SK-N-SH (cell line): Measurements from ENCODE around the gene ULK3. TPM values are rescaled to one million over a fixed set of nuclear protein-coding genes. Genes with fewer than 3 reads are reported as not detected.

Experiments used
- CTCF ChIA-PET: fragments of 300-600, 350-600 bp; formaldehyde crosslinking; extraction: SDS; loops from one replicate; lab custom pipeline; 2021; lab: Yijun Ruan, JAX
- POLR2A ChIA-PET: fragments of 350-600 bp; sonication (Branson Sonifier 250); formaldehyde crosslinking; extraction: SDS; loops from one replicate; lab custom pipeline; 2020; ENCODE audit warnings: antibody characterized with exemption, inconsistent platforms; lab: Yijun Ruan, JAX
- DNase-seq: peaks from one replicate; pipeline ENCODE4 v3.0.0; 2012
- H2AFZ ChIP-seq: fragments of 200-600 bp; sonication (generic); 2 replicates; pipeline ENCODE4 v1.8.1; 2016; ENCODE audit warnings: antibody characterized with exemption, mild to moderate bottlenecking, low read depth
- H3F3A ChIP-seq: fragments of 200-600 bp; sonication (generic); replicated peaks from 2 replicates; pipeline ENCODE3; 2016; ENCODE audit warnings: antibody characterized with exemption, mild to moderate bottlenecking; ENCODE audit not compliant: insufficient read depth
- H3K27ac ChIP-seq, 2 experiments: fragments of 200-500 bp in 1 of 2; fragments of 200-600 bp in 1 of 2; sonication (Bioruptor generic) in 1 of 2; sonication (generic), shearing (Covaris generic) in 1 of 2; 2 replicates each; pipeline versions ENCODE4 v1.5.1 to v1.6.1; 2014 to 2016; ENCODE audit warnings: low read depth in 2 of 2, inconsistent platforms in 1 of 2, low read length in 1 of 2, mild to moderate bottlenecking in 1 of 2, mixed read lengths in 1 of 2
- H3K27me3 ChIP-seq: fragments of 200-600 bp; sonication (generic), shearing (Covaris generic); 2 replicates; pipeline ENCODE4 v1.6.1; 2016; ENCODE audit warnings: mixed run types; ENCODE audit not compliant: insufficient read depth
- H3K36me3 ChIP-seq, 2 experiments: fragments of 200-500 bp in 1 of 2; fragments of 200-600 bp in 1 of 2; sonication (Bioruptor generic) in 1 of 2; sonication (generic) in 1 of 2; replicated peaks in 1 of 2; 2 replicates each; pipeline versions ENCODE3 to v1.5.1; 2014 to 2016; ENCODE audit warnings: low read length in 1 of 2, mild to moderate bottlenecking in 1 of 2; ENCODE audit not compliant: insufficient read depth in 2 of 2, control insufficient read depth in 1 of 2
- H3K4me1 ChIP-seq, 2 experiments: fragments of 200-500 bp in 1 of 2; fragments of 200-600 bp in 1 of 2; sonication (Bioruptor generic) in 1 of 2; sonication (generic), shearing (Covaris generic) in 1 of 2; 2 replicates each; pipeline versions ENCODE4 v1.5.1 to v1.6.1; 2014 to 2016; ENCODE audit warnings: low read depth in 1 of 2, low read length in 1 of 2, mixed run types in 1 of 2; ENCODE audit not compliant: insufficient read depth in 2 of 2, control insufficient read depth in 1 of 2
- H3K4me2 ChIP-seq: fragments of 200-600 bp; sonication (generic), shearing (Covaris generic); 2 replicates; pipeline ENCODE4 v1.6.1; 2017; ENCODE audit warnings: mixed run types
- H3K4me3 ChIP-seq, 2 experiments: fragments of 200-500 bp in 1 of 2; fragments of 200-600 bp in 1 of 2; sonication (Bioruptor generic) in 1 of 2; sonication (generic), shearing (Covaris generic) in 1 of 2; 2 replicates each; pipeline versions ENCODE4 v1.5.1 to v1.8.1; 2014 to 2016; ENCODE audit warnings: low read depth in 2 of 2, inconsistent platforms in 1 of 2, low read length in 1 of 2, mild to moderate bottlenecking in 1 of 2, mixed read lengths in 1 of 2, moderate library complexity in 1 of 2
- H3K79me2 ChIP-seq: fragments of 200-600 bp; sonication (generic); 2 replicates; pipeline ENCODE4 v1.8.1; 2017; ENCODE audit warnings: mild to moderate bottlenecking; ENCODE audit not compliant: insufficient read depth
- H3K9ac ChIP-seq: fragments of 200-600 bp; sonication (generic); 2 replicates; pipeline ENCODE4 v1.6.1; 2017; ENCODE audit warnings: mixed run types
- H3K9me2 ChIP-seq: fragments of 200-600 bp; sonication (generic); 2 replicates; pipeline ENCODE4 v1.6.1; 2017; ENCODE audit warnings: mixed run types
- H3K9me3 ChIP-seq: fragments of 200-600 bp; sonication (generic); 2 replicates; pipeline ENCODE4 v1.6.1; 2017; ENCODE audit warnings: mixed run types, mild to moderate bottlenecking, moderate library complexity
- H4K20me1 ChIP-seq: fragments of 200-600 bp; sonication (generic); 2 replicates; pipeline ENCODE4 v1.6.1; 2017; ENCODE audit warnings: mild to moderate bottlenecking, mixed run types; ENCODE audit not compliant: insufficient read depth
- CTCF ChIP-seq: fragments of 200-600 bp; sonication (generic); IDR thresholded peaks from 2 replicates; pipeline ENCODE4 v1.6.1; 2017; ENCODE audit warnings: antibody characterized with exemption, mild to moderate bottlenecking, moderate library complexity
- ELF1 ChIP-seq: IDR thresholded peaks from 2 replicates; pipeline ENCODE4 v1.4.0; 2012
- EP300 ChIP-seq, 2 experiments: IDR thresholded peaks; 2 replicates each; pipeline versions ENCODE4 v1.4.0 to v1.6.1; 2012; ENCODE audit warnings: borderline replicate concordance in 1 of 2, low read depth in 1 of 2, low read length in 1 of 2
- EZH2phosphoT487 ChIP-seq: fragments of 200-600 bp; sonication (generic); IDR thresholded peaks from 2 replicates; pipeline ENCODE4 v1.6.1; 2017; ENCODE audit warnings: low read depth, mixed run types, mild to moderate bottlenecking, antibody characterized with exemption, moderate library complexity, borderline replicate concordance
- FOXJ3 ChIP-seq: sonication (generic); formaldehyde crosslinking; IDR thresholded peaks from 2 replicates; pipeline ENCODE4 v1.5.1; 2020; ENCODE audit warnings: mild to moderate bottlenecking, missing genetic modification reagents
- GABPA ChIP-seq: IDR thresholded peaks from 2 replicates; pipeline ENCODE4 v1.4.0; 2012; ENCODE audit warnings: low read depth, mild to moderate bottlenecking
- IRF3 ChIP-seq: fragments of 150-350 bp; IDR thresholded peaks from 2 replicates; pipeline ENCODE4 v1.6.1; 2016; ENCODE audit warnings: mild to moderate bottlenecking, low read depth, low read length
- MAX ChIP-seq: IDR thresholded peaks from 2 replicates; pipeline ENCODE4 v1.4.0; 2012; ENCODE audit warnings: low read depth
- NFIC ChIP-seq: IDR thresholded peaks from 2 replicates; pipeline ENCODE4 v1.4.0; 2012; ENCODE audit warnings: borderline replicate concordance
- PBX3 ChIP-seq: IDR thresholded peaks from 2 replicates; pipeline ENCODE4; 2012
- POLR2AphosphoS5 ChIP-seq: IDR thresholded peaks from 2 replicates; pipeline ENCODE4 v1.6.1; 2012; ENCODE audit warnings: low read depth, low read length
- RAD21 ChIP-seq: IDR thresholded peaks from 2 replicates; pipeline ENCODE4 v1.6.1; 2012; ENCODE audit warnings: mild to moderate bottlenecking, low read length
- RCOR1 ChIP-seq: fragments of 150-350 bp; IDR thresholded peaks from 2 replicates; pipeline ENCODE4 v1.6.1; 2017; ENCODE audit warnings: antibody characterized with exemption, low read length
- SIN3A ChIP-seq: IDR thresholded peaks from 2 replicates; pipeline ENCODE4 v1.6.1; 2012; ENCODE audit warnings: low read depth, mild to moderate bottlenecking, low read length, moderate library complexity, borderline replicate concordance
- USF2 ChIP-seq: fragments of 150-350 bp; IDR thresholded peaks from 2 replicates; pipeline ENCODE4 v1.6.1; 2017; ENCODE audit warnings: antibody characterized with exemption, low read length, low read depth, borderline replicate concordance
- ZBTB33 ChIP-seq: IDR thresholded peaks from 2 replicates; pipeline ENCODE4 v1.4.0; 2012; ENCODE audit warnings: low read depth, borderline replicate concordance
- WGBS: methylation state at CpG from one replicate; pipeline ENCODE4 v1.1.6; 2017; ENCODE audit warnings: low lambda C conversion rate; 5-methylcytosine and 5-hydroxymethylcytosine counted together
- polyA plus RNA-seq, 3 experiments: library from polyadenylated mRNA; depleted of rRNA; stranded (reverse); fragments of >200 nt; gene quantifications; 2 replicates each; pipeline ENCODE4 v1.2.3, GENCODE V29; 2012

The ULK3 gene
- polyA plus RNA-seq, 1 of the 3 experiments (the other 2 are of a cell fraction), result 41.3 TPM

- Histone ChIP-seq H3K4me2 (no peak overlapping the region), H3K27ac (no peak overlapping the region), H3K27me3 (no peaks in the 10 kb centered on the region), H3F3A (no peaks in the 10 kb centered on the region), H3K4me1 (peaks cover 0 to 7% of the 10 kb centered on the region in 2 experiments; a peak in 1 of 4 replicates), H3K9me3 (no peaks in the 10 kb centered on the region), H4K20me1 (no peaks in the 10 kb centered on the region), H3K79me2 (no peaks in the 10 kb centered on the region), H3K9me2 (no peaks in the 10 kb centered on the region), H2AFZ (no peak overlapping the region), H3K4me3 (no peak overlapping the region), H3K9ac (no peak overlapping the region), H3K36me3 (no peaks in the 10 kb centered on the region)
- 75% methylated on average over 4 of the region's 4 CpGs for WGBS
- POLR2A ChIA-PET, result no interaction called here
- DNase-seq, result no peak
- TF ChIP-seq USF2 (no peak), RAD21 (no peak), EZH2phosphoT487 (no peak), EP300 (IDR thresholded peaks at IDR 0.05; ENCODE audit: borderline replicate concordance in 1 of 2, low read depth in 1 of 2, low read length in 1 of 2) (no peak), GABPA (no peak), ZBTB33 (no peak), CTCF (no peak), IRF3 (no peak), NFIC (no peak), PBX3 (no peak), RCOR1 (no peak), MAX (no peak), SIN3A (no peak), ELF1 (no peak), POLR2AphosphoS5 (no peak), FOXJ3 (CRISPR knock-in tag) (no peak)
- CTCF ChIA-PET, result interaction anchor here (1.2 to 2.5 kb wide), 2 partner anchors 17 kb away, joined by 3 to 14 read pairs; no protein-coding TSS in a partner anchor
Observed at GRCh38 chr15:74884428-74885223, 41.7 kb upstream of the ULK3 start.
